ENCODE results near the gene KCTD11. TPM values are rescaled to one million over a fixed set of nuclear protein-coding genes. Genes with fewer than 3 reads are reported as not detected.
A peak's percentile ranks its signal among the peaks of the same experiment; 100 is the strongest.

The KCTD11 gene
- total RNA-seq, 1 donor from 2014 or later: 24.2 TPM

DNA sequence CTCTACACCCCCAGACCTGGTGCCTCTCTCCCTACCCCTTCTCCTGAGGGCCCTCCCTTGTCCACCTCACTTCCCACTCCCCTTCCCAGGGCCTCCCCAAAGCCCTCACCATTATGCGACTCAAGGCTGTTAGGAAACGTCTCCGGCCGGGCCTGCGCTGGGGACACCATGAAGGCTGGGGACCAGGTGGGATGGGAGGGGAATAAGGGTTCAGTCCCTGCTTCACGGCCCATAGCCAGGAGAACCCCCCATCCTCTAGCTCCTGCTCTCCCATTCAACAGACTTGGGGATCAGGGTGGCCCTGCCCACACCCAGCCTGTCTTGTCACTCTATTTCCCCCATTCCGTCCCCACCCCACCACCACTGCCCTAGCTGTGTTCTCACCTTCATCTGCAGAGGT, 24.9 kb upstream of the KCTD11 start:
- no peak overlapping the region for H3K4me3 ChIP-seq (ENCODE audit: low read depth, low read length)
- H3K27me3 ChIP-seq (ENCODE audit: control insufficient read depth, insufficient read depth, low read length): no peaks in the 10 kb centered on the region
- FAIRE-seq: no peak
- no peak for DNase-seq (ENCODE audit: low read depth)
- TF ChIP-seq, protein P1, sequence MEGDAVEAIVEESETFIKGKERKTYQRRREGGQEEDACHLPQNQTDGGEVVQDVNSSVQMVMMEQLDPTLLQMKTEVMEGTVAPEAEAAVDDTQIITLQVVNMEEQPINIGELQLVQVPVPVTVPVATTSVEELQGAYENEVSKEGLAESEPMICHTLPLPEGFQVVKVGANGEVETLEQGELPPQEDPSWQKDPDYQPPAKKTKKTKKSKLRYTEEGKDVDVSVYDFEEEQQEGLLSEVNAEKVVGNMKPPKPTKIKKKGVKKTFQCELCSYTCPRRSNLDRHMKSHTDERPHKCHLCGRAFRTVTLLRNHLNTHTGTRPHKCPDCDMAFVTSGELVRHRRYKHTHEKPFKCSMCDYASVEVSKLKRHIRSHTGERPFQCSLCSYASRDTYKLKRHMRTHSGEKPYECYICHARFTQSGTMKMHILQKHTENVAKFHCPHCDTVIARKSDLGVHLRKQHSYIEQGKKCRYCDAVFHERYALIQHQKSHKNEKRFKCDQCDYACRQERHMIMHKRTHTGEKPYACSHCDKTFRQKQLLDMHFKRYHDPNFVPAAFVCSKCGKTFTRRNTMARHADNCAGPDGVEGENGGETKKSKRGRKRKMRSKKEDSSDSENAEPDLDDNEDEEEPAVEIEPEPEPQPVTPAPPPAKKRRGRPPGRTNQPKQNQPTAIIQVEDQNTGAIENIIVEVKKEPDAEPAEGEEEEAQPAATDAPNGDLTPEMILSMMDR (IDR thresholded peaks at IDR 0.05; ENCODE audit: insufficient read depth, low read length, severe bottlenecking): no peak
- peaks cover 32% of the 10 kb centered on the region for H3K36me3 ChIP-seq (ENCODE audit: control insufficient read depth, insufficient read depth, low read length)

DNA sequence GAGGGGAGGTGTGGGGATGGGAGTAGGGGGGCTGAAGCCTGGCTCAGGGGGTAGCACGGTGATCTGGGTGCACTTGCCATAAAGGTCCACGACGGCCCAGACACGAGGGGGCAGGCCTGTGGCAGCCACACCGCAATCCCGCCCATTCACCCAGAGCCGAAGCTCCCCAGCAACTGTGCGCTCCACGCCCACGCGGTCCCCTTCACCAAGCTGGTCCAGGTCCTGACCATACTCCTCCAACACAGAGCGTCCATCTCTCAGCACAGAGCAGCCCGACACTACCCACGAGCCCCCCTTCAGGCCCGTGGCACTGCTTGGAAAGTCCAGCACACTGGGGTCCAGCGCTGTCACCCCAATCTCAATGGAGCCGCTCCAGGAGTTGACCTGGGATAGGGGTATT, 24.5 kb upstream of the KCTD11 start:
- TF ChIP-seq, protein P1 (IDR thresholded peaks at IDR 0.05; ENCODE audit: insufficient read depth, low read length, severe bottlenecking): no peak
- DNase-seq (ENCODE audit: low read depth) (no peak), FAIRE-seq (no peak)
- peaks cover 29% of the 10 kb centered on the region for H3K36me3 ChIP-seq (ENCODE audit: control insufficient read depth, insufficient read depth, low read length)
- H3K4me3 ChIP-seq (ENCODE audit: low read depth, low read length): no peak overlapping the region
- no peaks in the 10 kb centered on the region for H3K27me3 ChIP-seq (ENCODE audit: control insufficient read depth, insufficient read depth, low read length)

DNA sequence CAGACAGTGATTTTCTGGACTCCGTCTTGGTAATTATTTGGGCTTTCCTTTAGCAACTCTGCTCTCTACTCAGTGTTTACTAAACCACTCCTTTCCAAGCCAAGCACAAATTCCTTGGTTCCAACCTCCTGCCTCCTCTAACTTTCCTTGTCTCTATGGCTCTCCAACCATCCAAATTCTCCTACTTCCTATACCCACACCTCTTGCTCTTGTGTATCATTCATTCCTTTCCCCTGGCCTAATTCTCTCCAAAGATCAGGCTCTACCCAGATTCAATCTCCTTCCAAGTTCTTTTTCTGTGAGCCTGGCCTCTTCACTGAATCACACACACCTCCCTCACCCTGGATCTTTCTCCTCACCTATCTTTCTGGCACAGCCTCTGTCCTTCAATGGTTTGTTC, 24.0 kb upstream of the KCTD11 start:
- no peak for DNase-seq (ENCODE audit: low read depth)
- no peak for FAIRE-seq
- no peak overlapping the region for H3K4me3 ChIP-seq (ENCODE audit: low read depth, low read length)
- TF ChIP-seq, protein P1 (IDR thresholded peaks at IDR 0.05; ENCODE audit: insufficient read depth, low read length, severe bottlenecking): no peak
- H3K36me3 ChIP-seq (ENCODE audit: control insufficient read depth, insufficient read depth, low read length): peaks cover 24% of the 10 kb centered on the region
- no peaks in the 10 kb centered on the region for H3K27me3 ChIP-seq (ENCODE audit: control insufficient read depth, insufficient read depth, low read length)

DNA sequence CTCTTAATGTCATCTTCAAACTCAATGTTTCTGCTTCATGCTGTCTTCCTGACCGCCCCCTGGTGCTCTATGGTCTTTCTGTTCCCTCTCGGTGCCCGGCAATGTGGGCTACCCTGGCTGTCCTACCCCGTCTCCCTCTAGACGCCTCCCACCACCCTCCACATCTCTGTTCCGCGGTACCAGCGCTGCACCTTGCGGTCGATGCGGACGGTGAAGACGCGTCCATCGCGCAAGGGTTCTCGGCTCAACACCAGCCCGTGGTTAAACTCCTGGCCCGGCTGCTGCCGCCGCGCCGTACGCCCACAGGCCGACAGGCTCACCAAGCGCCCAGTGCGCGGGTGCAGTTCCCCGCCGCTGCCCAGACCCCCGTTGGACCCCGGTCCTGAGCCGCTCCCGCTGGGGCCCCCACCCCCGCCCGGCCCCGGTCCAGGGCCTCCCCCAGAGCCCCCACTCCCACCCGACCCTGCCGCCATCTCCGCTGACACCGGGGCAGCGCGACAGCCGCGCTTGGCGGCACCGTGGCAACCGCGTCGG, 23.1 kb upstream of the KCTD11 start, which contains the start of gene NEURL4:
NEURL4 (minus strand) TSS at position 496 of the 534 bp plus-strand sequence; CDS start at position 473, 23 bp downstream.
- peaks cover 16% of the 10 kb centered on the region for H3K36me3 ChIP-seq (ENCODE audit: control insufficient read depth, insufficient read depth, low read length)
- peak within 1 kb of the TSS; percentile 87 for H3K4me3 ChIP-seq (ENCODE audit: low read depth, low read length)
- no peaks in the 10 kb centered on the region for H3K27me3 ChIP-seq (ENCODE audit: control insufficient read depth, insufficient read depth, low read length)
- TF ChIP-seq, protein P1 (IDR thresholded peaks at IDR 0.05; ENCODE audit: insufficient read depth, low read length, severe bottlenecking): peak; percentile 1
- FAIRE-seq (no peak), DNase-seq (ENCODE audit: low read depth) (no peak)

DNA sequence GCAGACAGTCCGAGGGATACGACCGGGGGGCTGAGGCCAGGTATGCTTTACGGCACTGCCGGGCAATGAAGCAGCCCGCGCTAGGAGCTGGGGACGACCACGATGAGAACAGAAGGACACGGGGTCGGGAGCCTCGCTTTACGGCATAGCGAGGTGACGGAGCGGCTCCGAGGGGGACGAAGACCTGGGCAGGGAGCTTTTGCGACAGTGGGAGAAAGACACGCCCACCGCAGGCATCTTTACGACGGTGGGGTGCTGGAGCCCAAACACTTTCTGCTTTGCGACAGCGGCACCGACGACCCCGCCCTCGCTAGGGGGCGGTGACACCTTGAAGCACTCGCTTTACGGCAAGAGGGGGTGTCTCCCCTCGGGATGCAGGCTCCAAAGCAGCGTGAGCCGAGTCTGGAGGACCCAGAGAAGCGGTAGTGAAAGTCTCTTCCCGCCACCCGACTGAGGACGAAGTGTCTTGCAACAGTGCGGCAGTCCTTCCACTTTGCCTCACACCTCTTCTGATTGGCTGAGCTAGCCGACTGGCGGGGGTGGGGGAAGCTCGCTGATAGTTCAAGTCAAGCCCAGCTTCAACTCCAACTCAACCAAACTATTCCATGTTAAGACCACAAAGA, 22.5 kb upstream of the KCTD11 start:
- peak overlapping the region; percentile 87 for H3K4me3 ChIP-seq (ENCODE audit: low read depth, low read length)
- TF ChIP-seq, protein P1 (IDR thresholded peaks at IDR 0.05; ENCODE audit: insufficient read depth, low read length, severe bottlenecking): no peak
- H3K27me3 ChIP-seq (ENCODE audit: control insufficient read depth, insufficient read depth, low read length): no peaks in the 10 kb centered on the region
- DNase-seq (ENCODE audit: low read depth): peak; percentile 94
- peaks cover 12% of the 10 kb centered on the region for H3K36me3 ChIP-seq (ENCODE audit: control insufficient read depth, insufficient read depth, low read length)
- FAIRE-seq: peak; percentile 68
